ENCODE results near the gene SFXN4.
"Not testable (repeated sequence)": the region's sequence is repeated elsewhere in the genome, so short reads cannot be mapped to it uniquely, and the experiment has no call there.

Gene SFXN4

DNA sequence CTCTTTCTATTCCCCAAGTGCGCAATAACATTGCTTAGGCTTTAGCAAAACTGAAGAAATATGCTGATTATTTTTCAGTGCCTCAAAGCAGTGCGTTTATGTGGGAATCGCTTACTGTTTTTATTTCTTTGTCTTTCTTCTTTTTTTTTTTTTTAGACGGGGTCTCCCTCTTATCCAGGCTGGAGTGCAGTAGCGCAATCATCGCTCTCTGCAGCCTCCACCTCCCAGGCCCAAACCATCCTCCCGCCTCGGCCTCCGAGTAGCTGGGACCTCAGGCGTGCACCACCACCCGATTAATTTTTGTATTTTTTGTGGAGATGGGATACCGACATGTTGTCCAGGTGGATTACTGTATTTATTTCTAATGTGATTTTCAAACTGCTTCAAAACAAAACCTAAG is 60.4 kb downstream of the SFXN4 start:
- DNase-seq = no peak

DNA sequence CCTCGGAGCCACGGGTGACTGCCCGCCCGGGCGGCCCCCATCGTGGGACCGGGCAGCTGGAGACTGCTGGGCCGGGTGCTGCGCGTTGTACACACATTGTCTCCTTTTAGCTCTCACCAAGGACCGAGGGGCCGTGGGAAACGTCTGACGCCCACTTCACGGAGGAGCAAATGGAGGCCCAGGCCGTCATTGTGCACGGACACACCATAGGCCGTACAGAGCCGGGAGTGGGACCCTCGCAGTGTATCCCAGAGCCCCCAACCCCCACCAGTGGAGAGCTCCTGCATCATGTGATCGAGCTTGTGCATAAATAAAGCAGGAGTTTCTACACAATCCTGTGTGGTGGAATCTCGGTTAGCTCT is 60.9 kb downstream of the SFXN4 start:
- DNase-seq = no peak

DNA sequence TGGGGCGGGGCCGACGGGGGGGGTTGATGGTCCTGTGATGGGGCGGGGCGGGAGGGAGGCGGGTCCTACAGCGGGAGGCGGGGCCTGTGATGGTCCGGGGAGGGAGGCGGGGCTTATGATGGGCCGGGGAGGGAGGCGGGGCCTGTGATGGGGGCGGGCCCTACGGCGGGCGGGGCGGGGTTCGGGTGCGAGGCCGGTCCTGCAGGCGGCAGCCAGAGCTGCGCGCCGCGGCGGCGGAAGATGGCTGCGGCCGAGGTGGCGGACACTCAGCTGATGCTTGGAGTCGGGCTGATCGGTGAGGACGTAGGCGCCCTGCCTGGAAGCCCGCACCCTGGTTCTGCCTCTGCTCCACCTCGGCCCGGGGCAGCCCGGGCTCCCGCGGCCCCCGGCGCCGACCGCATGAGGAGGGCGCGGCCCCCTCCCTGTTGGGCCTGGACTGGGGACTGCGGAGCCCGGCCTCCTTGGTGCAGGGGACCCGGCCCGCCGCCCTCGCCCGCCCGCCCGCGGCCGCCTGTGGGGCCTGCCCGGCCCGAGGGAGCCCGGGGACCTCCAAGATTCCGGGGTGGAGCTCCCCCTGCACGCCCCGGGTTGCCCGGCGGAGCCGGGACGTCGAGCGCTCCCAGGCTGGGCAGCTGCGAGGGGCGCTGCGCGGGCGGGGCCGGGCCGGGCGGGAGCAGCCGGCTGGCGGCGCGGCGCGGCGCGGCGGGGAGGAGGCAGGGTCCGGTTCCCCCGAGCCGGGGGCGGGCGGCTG is 61.4 kb downstream of the SFXN4 start, which contains the start of gene DENND10:
DENND10 (plus strand) TSS at position 211 of the 751 bp plus-strand sequence; CDS start at position 241, 30 bp downstream.
- peak; percentile 82 for DNase-seq

DNA sequence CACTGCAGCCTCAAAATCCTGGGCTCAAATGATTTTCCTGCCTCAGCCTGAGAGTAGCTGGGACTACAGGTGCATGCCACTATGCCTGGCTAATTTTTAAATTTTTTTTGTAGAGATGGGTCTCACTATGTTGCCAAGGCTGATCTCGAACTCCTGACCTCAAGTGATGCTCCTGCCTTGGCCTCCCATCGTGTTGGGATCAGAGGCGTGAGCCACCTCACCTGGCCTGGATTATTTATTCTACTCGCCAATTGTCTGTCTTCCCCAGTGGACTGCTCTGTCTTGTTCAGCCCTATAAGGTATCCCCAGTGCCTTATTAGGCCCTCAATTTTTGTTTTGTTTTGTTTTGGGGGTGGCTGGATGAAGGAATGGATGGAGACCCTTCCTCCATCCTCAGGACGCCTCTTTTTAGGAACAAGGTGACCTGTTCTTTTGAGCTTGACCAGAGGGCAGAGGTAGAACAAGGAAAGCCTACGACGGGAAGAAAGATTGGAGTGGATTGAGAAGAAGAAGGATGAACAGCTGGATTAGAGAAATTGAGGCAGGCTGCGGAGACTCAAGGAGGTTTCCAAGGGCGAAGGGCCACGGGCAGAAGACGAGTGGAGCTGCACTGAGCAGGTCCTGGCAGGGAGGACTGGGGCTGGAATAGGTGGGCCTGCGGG is 62.1 kb downstream of the SFXN4 start:
- peak; percentile 29 for DNase-seq

DNA sequence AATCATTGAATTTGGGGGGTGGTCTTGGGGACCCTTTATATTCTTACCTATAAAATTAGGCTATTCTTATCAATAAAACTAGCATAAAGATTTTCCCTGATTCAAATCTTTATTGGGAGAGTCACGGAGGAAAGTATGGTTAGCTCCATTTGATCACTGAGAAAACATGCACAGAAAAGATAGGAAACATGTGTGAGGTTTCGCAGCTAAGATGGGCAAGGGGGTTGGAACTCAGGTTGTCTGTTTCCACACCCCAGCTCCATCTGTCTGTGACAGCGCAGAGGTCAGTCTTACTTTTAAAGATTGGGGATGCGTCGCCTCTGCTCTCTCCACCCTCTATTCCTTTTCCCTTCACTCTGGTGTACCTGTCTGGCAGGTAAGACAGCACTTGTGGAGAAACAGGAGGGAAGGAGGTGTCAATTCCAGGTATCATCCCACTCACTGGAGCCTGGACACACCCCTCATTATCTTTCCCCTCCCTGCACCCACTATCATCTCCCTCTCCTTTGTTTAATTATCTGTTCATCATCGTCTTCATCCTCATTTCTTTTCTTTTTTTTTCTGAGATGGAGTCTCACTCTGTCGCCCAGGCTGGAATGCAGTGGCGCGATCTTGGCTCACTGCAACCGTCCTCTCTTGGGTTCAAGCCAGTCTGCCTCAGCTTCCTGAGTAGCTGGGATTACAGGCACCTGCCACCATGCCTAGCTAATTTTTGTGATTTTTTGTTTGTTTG is 64.0 kb downstream of the SFXN4 start:
- DNase-seq = no peak

DNA sequence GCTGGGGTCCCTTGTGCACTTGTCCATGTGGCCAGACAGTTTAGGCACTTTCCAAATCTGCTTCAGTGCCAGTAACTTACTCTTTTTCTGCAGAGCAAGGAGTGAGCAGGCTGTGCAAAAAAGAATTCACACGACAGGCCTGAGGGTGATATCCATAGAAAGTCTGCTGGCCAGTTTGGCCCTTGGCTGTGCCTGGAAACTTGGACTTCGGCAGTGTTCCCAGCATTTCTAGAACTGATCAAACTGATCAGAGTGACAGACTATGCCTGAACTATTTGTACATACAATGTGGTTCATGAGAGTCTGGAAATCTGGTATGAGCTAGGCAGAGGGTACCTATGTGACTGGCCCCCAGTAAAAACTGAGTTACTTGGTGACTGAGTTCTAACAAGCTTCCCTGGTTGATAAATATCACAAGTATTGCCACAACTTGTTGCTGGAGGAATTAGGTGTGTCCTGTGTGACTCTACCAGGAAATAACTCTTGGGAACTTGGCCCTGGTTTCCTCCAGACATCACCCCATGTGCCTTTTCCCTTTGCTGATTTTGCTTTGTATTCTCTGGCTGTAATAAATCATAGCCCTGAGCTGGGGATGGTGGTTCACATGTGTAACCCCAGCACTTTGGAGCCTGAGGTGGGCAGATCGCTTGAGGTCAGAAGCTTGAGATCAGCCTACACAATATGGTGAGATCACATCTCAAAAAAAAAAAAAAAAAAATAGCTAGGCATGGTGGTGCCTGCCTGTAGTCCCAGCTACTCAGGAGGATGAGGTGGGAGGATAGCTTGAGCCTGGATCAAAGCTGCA is 64.9 kb downstream of the SFXN4 start:
- no peak for DNase-seq

DNA sequence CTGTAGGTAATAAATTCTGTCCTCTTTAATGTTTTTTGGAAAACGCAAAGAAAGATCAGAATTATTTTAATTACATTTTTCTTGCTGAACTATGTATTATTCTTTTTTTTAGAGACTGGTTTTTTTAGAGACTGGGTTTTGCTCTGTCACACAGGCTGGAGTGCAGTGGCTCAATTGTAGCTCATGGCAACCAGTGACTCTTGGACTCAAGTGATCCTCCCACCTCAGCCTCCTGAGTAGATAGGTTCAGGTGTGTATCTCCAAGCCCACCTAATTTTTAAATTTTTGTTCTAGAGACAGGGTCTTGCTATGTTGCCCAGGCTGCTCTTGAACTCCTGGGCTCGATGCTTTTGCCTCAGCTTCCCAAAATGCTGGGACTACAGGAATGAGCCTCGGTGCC is 66.9 kb downstream of the SFXN4 start:
- no peak for DNase-seq

DNA sequence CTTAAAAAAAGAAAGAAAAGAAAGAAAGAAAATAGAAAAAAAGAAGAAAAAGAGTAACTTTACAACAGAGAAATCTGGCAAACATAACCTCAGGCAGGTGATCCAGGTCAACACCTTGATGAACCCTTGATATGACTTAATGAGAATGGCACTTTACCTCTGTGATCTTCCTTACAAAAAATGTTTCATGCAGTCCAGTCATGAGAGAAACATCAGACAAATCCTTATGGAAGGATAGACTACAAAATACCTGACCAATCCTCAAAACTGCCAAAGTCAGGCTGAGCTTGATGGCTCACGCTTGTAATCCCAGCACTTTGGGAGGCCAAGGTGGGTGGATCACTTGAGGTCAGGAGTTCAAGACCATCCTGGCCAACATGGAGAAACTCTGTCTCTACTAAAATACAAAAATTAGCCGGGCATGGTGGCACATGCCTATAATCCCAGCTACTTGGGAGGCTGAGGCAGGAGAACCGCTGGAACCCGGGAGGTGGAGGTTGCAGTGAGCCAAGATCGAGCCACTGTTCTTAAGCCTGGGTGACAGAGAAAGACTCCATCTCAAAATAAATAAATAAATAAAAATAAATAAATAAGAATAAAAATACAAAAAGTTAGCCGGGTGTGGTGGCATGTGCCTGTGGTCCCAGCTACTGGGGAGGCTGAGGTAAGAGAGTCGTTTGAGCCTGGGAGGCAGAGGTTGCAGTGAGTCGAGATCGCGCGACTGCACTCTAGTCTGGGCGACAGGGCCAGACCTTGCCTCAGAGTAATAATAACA is 68.7 kb downstream of the SFXN4 start:
- not testable (repeated sequence) for DNase-seq

DNA sequence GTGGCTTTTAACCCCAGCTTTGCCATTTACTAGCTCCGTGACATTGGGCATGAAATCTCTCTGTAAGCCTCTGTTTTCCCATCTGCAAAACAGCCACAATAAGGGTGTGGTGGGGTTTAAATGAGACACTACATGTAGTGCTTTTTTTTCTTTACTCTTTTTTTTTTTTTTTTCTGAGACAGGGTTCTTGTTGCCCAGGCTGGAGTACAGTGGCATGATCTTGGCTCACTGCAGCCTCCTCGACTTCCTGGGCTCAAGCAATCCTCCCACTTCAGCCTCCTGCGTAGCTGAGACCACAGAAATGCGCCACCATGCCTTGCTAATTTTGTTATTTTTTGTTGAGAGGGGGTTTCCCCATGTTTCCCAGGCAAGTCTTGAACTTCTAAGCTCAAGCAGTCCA is 69.9 kb downstream of the SFXN4 start:
- peak; percentile 40 for DNase-seq

DNA sequence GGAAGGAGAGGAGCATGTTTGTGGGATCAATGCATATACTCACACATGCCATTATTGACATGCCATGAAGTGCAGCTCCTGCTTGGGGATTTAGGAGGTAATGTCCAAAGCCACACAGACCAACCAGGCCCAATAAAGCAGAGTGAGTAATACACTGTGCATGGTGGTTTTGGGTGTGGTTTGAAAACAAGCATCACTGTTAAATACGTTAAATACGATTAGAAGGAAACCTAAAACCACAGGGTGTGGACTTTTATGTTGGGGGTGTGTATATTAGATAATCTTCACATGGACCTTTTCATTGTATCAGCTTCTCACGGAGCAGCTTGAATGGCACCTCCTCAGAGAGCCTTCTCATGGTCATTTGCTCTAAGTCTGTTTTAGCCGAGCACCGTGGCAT is 74.5 kb downstream of the SFXN4 start:
- DNase-seq = peak; percentile 87

All from CD4-positive, alpha-beta T cell treated with Interleukin-17A for 1 hour (primary cell).